ENCODE measurements around the gene MPPE1. TPM values are rescaled to one million over a fixed set of nuclear protein-coding genes. Genes with fewer than 3 reads are reported as not detected.

Gene MPPE1
- polyA plus RNA-seq, 3 donors: 53.4 to 96.8 (median 92.3) TPM

- Histone ChIP-seq H3K79me2 (ENCODE audit: insufficient read depth, low read length) (no peaks in the 10 kb centered on the region), H3K4me3 (replicated peaks in 1 of 3; ENCODE audit: low read depth in 2 of 3, low read length in 3 of 3) (no peak overlapping the region), H3K4me1 (ENCODE audit: control insufficient read depth in 1 of 2, insufficient read depth in 2 of 2, low read length in 2 of 2) (peaks cover 2 to 5% of the 10 kb centered on the region in 2 donors), H3K27ac (ENCODE audit: low read depth in 1 of 2, low read length in 2 of 2) (no peak overlapping the region), H3K4me2 (replicated peaks; ENCODE audit: extremely low read depth, low read length, poor library complexity, severe bottlenecking) (no peak overlapping the region), H3K9ac (ENCODE audit: insufficient read depth, low read length, poor library complexity, severe bottlenecking) (no peak overlapping the region), H3K27me3 (ENCODE audit: control insufficient read depth in 2 of 2, insufficient read depth in 2 of 2, low read length in 2 of 2) (no peaks in the 10 kb centered on the region), H4K20me1 (ENCODE audit: insufficient read depth, low read length) (no peaks in the 10 kb centered on the region), H3K36me3 (replicated peaks in 1 of 2; ENCODE audit: control insufficient read depth in 1 of 2, insufficient read depth in 2 of 2, low read length in 2 of 2) (no peaks in the 10 kb centered on the region), H3K9me3 (replicated peaks in 1 of 2; ENCODE audit: control insufficient read depth in 1 of 2, insufficient read depth in 1 of 2, low read length in 2 of 2) (peaks cover 21 to 25% of the 10 kb centered on the region in 2 donors), H2AFZ (ENCODE audit: insufficient read depth, low read depth, low read length, poor library complexity, severe bottlenecking) (no peak overlapping the region)
- Mint-ChIP-seq H3K4me3 (no peak overlapping the region), H3K27ac (no peak overlapping the region), H3K27me3 (ENCODE audit: low read depth in 3 of 3) (peaks cover 0 to 2% (median 0%) of the 10 kb centered on the region in 3 donors), H3K9me3 (peaks cover 17 to 38% (median 33%) of the 10 kb centered on the region in 7 donors), H3K4me1 (peaks cover 9% of the 10 kb centered on the region), H3K36me3 (peaks cover 0 to 4% of the 10 kb centered on the region in 2 donors)
- 98% methylated on average over 6 of the region's 10 CpGs for WGBS (ENCODE audit: insufficient coverage)
- DNase-seq: no peak
- intact Hi-C loops (cut with micrococcal nuclease): no loop called here
- TF ChIP-seq, protein P1, sequence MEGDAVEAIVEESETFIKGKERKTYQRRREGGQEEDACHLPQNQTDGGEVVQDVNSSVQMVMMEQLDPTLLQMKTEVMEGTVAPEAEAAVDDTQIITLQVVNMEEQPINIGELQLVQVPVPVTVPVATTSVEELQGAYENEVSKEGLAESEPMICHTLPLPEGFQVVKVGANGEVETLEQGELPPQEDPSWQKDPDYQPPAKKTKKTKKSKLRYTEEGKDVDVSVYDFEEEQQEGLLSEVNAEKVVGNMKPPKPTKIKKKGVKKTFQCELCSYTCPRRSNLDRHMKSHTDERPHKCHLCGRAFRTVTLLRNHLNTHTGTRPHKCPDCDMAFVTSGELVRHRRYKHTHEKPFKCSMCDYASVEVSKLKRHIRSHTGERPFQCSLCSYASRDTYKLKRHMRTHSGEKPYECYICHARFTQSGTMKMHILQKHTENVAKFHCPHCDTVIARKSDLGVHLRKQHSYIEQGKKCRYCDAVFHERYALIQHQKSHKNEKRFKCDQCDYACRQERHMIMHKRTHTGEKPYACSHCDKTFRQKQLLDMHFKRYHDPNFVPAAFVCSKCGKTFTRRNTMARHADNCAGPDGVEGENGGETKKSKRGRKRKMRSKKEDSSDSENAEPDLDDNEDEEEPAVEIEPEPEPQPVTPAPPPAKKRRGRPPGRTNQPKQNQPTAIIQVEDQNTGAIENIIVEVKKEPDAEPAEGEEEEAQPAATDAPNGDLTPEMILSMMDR (IDR thresholded peaks at IDR 0.05): no peak
These were observed 48.5 kb upstream of the MPPE1 start for GRCh38 chr18:11956371-11957308.

DNA sequence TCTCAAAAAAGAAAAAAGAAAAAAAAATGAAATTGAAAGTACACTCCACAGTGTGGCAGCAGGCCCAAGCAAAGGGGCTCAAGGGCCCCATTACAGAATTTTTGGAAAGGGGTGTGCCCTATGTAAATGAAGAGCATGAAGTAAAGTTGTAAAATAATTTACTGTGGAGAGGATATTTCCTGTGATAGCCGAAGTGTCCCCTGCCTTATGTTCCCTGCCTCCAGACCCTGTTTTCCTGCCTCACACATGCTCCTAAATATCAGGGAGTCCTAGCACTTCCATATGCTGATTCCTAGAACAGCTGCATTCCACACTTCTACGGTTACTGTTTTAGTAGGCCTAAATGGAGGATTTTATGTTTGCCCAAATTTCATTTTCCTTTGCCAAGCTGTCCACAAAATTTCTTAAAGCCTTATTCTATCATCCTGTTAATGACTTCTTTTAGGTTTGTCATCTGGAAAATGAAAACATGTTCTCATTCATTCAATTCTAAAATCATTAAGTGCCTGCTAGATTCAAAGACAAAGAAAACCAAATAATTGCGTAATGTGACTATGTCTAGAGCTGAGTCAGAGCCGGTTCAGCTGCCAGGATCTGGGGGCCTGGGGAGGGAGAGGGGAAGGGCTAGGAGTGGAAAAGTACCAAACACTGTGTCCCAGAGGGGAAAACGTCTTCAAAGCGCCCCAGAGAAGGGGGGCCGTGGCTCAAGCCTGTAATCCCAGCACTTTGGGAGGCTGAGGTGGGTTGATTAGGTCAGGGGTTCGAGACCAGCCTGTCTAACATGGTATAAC lies 47.3 kb upstream of the MPPE1 start:
- Mint-ChIP-seq H3K4me3 (no peak overlapping the region), H3K9me3 (peaks cover 17 to 38% (median 32%) of the 10 kb centered on the region in 7 donors), H3K4me1 (peaks cover 9% of the 10 kb centered on the region), H3K27me3 (ENCODE audit: low read depth in 3 of 3) (peaks cover 0 to 2% (median 0%) of the 10 kb centered on the region in 3 donors), H3K36me3 (peaks cover 0 to 4% of the 10 kb centered on the region in 2 donors), H3K27ac (peak overlapping the region in 3 of 7 donors; percentile 37 to 70 (median 52))
- Histone ChIP-seq H2AFZ (ENCODE audit: insufficient read depth, low read depth, low read length, poor library complexity, severe bottlenecking) (no peak overlapping the region), H3K4me3 (replicated peaks in 1 of 3; ENCODE audit: low read depth in 2 of 3, low read length in 3 of 3) (no peak overlapping the region), H3K27me3 (ENCODE audit: control insufficient read depth in 2 of 2, insufficient read depth in 2 of 2, low read length in 2 of 2) (no peaks in the 10 kb centered on the region), H4K20me1 (ENCODE audit: insufficient read depth, low read length) (no peaks in the 10 kb centered on the region), H3K36me3 (replicated peaks in 1 of 2; ENCODE audit: control insufficient read depth in 1 of 2, insufficient read depth in 2 of 2, low read length in 2 of 2) (no peaks in the 10 kb centered on the region), H3K79me2 (ENCODE audit: insufficient read depth, low read length) (no peaks in the 10 kb centered on the region), H3K9me3 (replicated peaks in 1 of 2; ENCODE audit: control insufficient read depth in 1 of 2, insufficient read depth in 1 of 2, low read length in 2 of 2) (peaks cover 21 to 25% of the 10 kb centered on the region in 2 donors), H3K9ac (ENCODE audit: insufficient read depth, low read length, poor library complexity, severe bottlenecking) (no peak overlapping the region), H3K4me2 (replicated peaks; ENCODE audit: extremely low read depth, low read length, poor library complexity, severe bottlenecking) (no peak overlapping the region), H3K4me1 (ENCODE audit: control insufficient read depth in 1 of 2, insufficient read depth in 2 of 2, low read length in 2 of 2) (peaks cover 2 to 5% of the 10 kb centered on the region in 2 donors), H3K27ac (ENCODE audit: low read depth in 1 of 2, low read length in 2 of 2) (no peak overlapping the region)
- TF ChIP-seq, protein P1 (IDR thresholded peaks at IDR 0.05): no peak
- intact Hi-C loops (cut with micrococcal nuclease): no loop called here
- 10% methylated on average over 4 of the region's 8 CpGs for WGBS (ENCODE audit: insufficient coverage)
- DNase-seq: peak in 2 of 3 donors; percentile 41 to 47

All from CD14-positive monocyte (primary cell).